Breast epithelium (tissue), 3 donors: ENCODE data around the gene COL5A1.

Source experiments
- CTCF ChIP-seq, 3 donors: fragments of 450-650 bp; IDR thresholded peaks; one replicate each; pipeline ENCODE4 v1.5.1; 2016 to 2017; ENCODE audit warnings: antibody characterized with exemption in 3 of 3, mild to moderate bottlenecking in 3 of 3, moderate library complexity in 3 of 3
- POLR2A ChIP-seq: fragments of 450-650 bp; IDR thresholded peaks from one replicate; pipeline ENCODE4 v1.6.1; 2016; ENCODE audit warnings: antibody characterized with exemption, mild to moderate bottlenecking, moderate library complexity
- POLR2AphosphoS5 ChIP-seq, 3 donors: sonication (generic); formaldehyde crosslinking; IDR thresholded peaks; one replicate each; pipeline ENCODE4 v1.6.1; 2017; ENCODE audit warnings: antibody characterized with exemption in 3 of 3

DNA sequence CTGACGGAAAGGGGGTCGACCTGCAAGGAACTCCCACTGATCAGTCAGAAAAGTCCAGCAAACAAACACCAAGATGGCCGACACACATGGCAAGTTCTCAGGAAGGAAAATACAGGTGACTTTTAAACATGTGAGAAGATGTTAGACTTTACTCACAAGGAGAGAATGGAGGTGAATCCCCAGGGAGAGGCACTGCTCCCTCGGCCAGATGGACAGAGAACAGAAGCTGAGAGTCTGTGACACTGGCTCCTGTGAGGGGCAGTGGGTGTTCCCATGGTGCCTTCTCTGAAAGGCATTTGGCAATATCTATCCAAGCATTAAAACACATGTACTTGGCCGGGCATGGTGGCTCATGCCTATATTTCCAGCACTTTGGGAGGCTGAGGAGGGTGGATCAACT, 22.8 kb downstream of the COL5A1 start:
- TF ChIP-seq CTCF (IDR thresholded peaks at IDR 0.05) (no peak), POLR2AphosphoS5 (IDR thresholded peaks at IDR 0.05) (no peak), POLR2A (no peak)
